ENCODE measurements around the gene RGS17.

RGS17 gene

GRCh38 chr6:153162172-153162571, 31.1 kb upstream of the RGS17 start:
- Histone ChIP-seq H3K27ac (replicated peaks) (no peak overlapping the region), H3K27me3 (ENCODE audit: insufficient read depth, poor library complexity, severe bottlenecking) (no peaks in the 10 kb centered on the region), H3K4me3 (replicated peaks; ENCODE audit: insufficient read depth, low read length) (no peak overlapping the region)
- DNase-seq (ENCODE audit: low read depth in 1 of 2, low spot score in 1 of 2) = no peak
- TF ChIP-seq POLR2AphosphoS5 (IDR thresholded peaks at IDR 0.05; ENCODE audit: low read depth) = no peak
- no peak for TF ChIP-seq GABPA (IDR thresholded peaks at IDR 0.05; ENCODE audit: low read depth)
- TF ChIP-seq REST (IDR thresholded peaks at IDR 0.05; ENCODE audit: insufficient replicate concordance, low read depth) = no peak

GRCh38 chr6:153160221-153160620, 29.1 kb upstream of the RGS17 start:
- Histone ChIP-seq H3K27me3 (ENCODE audit: insufficient read depth, poor library complexity, severe bottlenecking) (no peaks in the 10 kb centered on the region), H3K4me3 (replicated peaks; ENCODE audit: insufficient read depth, low read length) (no peak overlapping the region), H3K27ac (replicated peaks) (no peak overlapping the region)
- no peak for DNase-seq (ENCODE audit: low read depth in 1 of 2, low spot score in 1 of 2)
- no peak for TF ChIP-seq SPI1 (IDR thresholded peaks at IDR 0.05; ENCODE audit: borderline replicate concordance, low read depth)
- TF ChIP-seq POLR2AphosphoS5 (IDR thresholded peaks at IDR 0.05; ENCODE audit: low read depth) = no peak
- TF ChIP-seq GABPA (IDR thresholded peaks at IDR 0.05; ENCODE audit: low read depth) = no peak
- TF ChIP-seq CTCF (IDR thresholded peaks at IDR 0.05; ENCODE audit: insufficient read depth, low read length) = no peak
- TF ChIP-seq REST (IDR thresholded peaks at IDR 0.05; ENCODE audit: insufficient replicate concordance, low read depth) = no peak

GRCh38 chr6:153150752-153151440, 19.8 kb upstream of the RGS17 start:
- Histone ChIP-seq H3K27ac (replicated peaks) (no peak overlapping the region), H3K27me3 (ENCODE audit: insufficient read depth, poor library complexity, severe bottlenecking) (no peaks in the 10 kb centered on the region), H3K4me3 (replicated peaks; ENCODE audit: insufficient read depth, low read length) (no peak overlapping the region)
- no peak for DNase-seq (ENCODE audit: low read depth in 1 of 2, low spot score in 1 of 2)
- TF ChIP-seq POLR2AphosphoS5 (IDR thresholded peaks at IDR 0.05; ENCODE audit: low read depth) = no peak
- TF ChIP-seq SPI1 (IDR thresholded peaks at IDR 0.05; ENCODE audit: borderline replicate concordance, low read depth) = no peak
- no peak for TF ChIP-seq GABPA (IDR thresholded peaks at IDR 0.05; ENCODE audit: low read depth)
- no peak for TF ChIP-seq REST (IDR thresholded peaks at IDR 0.05; ENCODE audit: insufficient replicate concordance, low read depth)
- no peak for TF ChIP-seq CTCF (IDR thresholded peaks at IDR 0.05; ENCODE audit: insufficient read depth, low read length)

Data from HL-60 (cell line).